Prostate gland (tissue), 2 donors: Measurements from ENCODE around the gene NF2.

Source experiments
- CTCF ChIP-seq, 4 experiments: fragments of 200-600 bp in 2 of 4; fragments of 450-650 bp in 2 of 4; sonication (generic) in 2 of 4; IDR thresholded peaks; 1 replicate in 3 of 4; 2 replicates in 1 of 4; pipeline ENCODE4 v1.5.1; 2016 to 2019; ENCODE audit warnings: antibody characterized with exemption in 4 of 4, mild to moderate bottlenecking in 2 of 4, moderate library complexity in 2 of 4
- POLR2A ChIP-seq: fragments of 450-650 bp; IDR thresholded peaks from one replicate; pipeline ENCODE4 v1.6.1; 2016; ENCODE audit warnings: antibody characterized with exemption, mild to moderate bottlenecking
- POLR2AphosphoS5 ChIP-seq: sonication (generic); formaldehyde crosslinking; IDR thresholded peaks from one replicate; pipeline ENCODE4 v1.6.1; 2017; ENCODE audit warnings: antibody characterized with exemption

- no peak for TF ChIP-seq CTCF (IDR thresholded peaks at IDR 0.05)
- TF ChIP-seq POLR2A, result no peak
- TF ChIP-seq POLR2AphosphoS5, result no peak
Observed at GRCh38 chr22:29684244-29684643, 80.8 kb downstream of the NF2 start.
